Measurements from ENCODE around the gene RANBP17.

DNA sequence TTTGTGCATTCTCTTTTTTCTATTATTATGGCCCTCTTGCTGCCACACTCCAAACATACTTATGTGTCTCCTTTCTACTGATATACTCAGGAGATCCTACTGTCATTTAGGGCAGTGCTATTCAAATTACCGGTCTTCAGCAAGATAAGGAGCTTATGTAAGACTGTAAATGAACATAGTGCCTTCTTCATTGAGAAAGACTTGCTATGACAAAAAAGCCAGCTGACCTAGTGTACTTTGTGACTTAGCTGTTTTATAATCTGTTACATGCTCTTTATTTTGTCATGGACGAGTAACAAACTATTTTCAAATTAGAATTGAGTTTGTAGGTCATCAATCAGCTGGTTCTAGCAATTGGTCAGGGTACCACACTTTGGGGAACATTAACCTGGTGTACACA is 32.8 kb downstream of the RANBP17 start:
- TF ChIP-seq FOXK2 (IDR thresholded peaks at IDR 0.05): no peak
- TF ChIP-seq ZNF384 (IDR thresholded peaks at IDR 0.05): no peak
- no peak for TF ChIP-seq SP1 (IDR thresholded peaks at IDR 0.05)
- TF ChIP-seq ARNT (IDR thresholded peaks at IDR 0.05): no peak

Measured in HEK293T (cell line).